Keratinocyte (primary cell): ENCODE results near the gene MBD1. TPM values are rescaled to one million over a fixed set of nuclear protein-coding genes. Genes with fewer than 3 reads are reported as not detected.

Experiments used
- DNase-seq: peaks from one replicate; pipeline ENCODE4 v3.0.0-alpha.2; 2011; ENCODE audit warnings: low read depth, missing footprints, low spot score
- FAIRE-seq: peaks from 2 replicates; lab custom pipeline; 2011; peaks lifted over from hg19 to GRCh38; lab: Jason Lieb, UNC
- H2AFZ ChIP-seq: 2 replicates; pipeline ENCODE4 v1.6.0; 2012; ENCODE audit warnings: low read length, control low read depth, inconsistent platforms; ENCODE audit not compliant: control insufficient read depth
- H3K27ac ChIP-seq: 2 replicates; pipeline ENCODE4 v1.5.1; 2011; ENCODE audit warnings: low read length; ENCODE audit not compliant: control insufficient read depth, insufficient read depth
- H3K27me3 ChIP-seq: 3 replicates; pipeline ENCODE4 v1.6.0; 2011; ENCODE audit warnings: low read length; ENCODE audit not compliant: control insufficient read depth, insufficient read depth; ENCODE audit errors: extremely low read depth
- H3K36me3 ChIP-seq, 2 experiments: 2 replicates in 1 of 2; 3 replicates in 1 of 2; pipeline ENCODE4 v1.5.1; 2011; ENCODE audit warnings: low read length in 2 of 2, mild to moderate bottlenecking in 1 of 2; ENCODE audit not compliant: control insufficient read depth in 2 of 2, insufficient read depth in 2 of 2; ENCODE audit errors: extremely low read depth in 1 of 2
- H3K4me1 ChIP-seq: 3 replicates; pipeline ENCODE4 v1.5.1; 2011; ENCODE audit warnings: low read length; ENCODE audit not compliant: control insufficient read depth, insufficient read depth; ENCODE audit errors: extremely low read depth
- H3K4me2 ChIP-seq: 3 replicates; pipeline ENCODE4 v1.6.0; 2011; ENCODE audit warnings: low read depth, low read length; ENCODE audit not compliant: control insufficient read depth, insufficient read depth; ENCODE audit errors: extremely low read depth
- H3K4me3 ChIP-seq, 3 experiments: fragments of 200-600 bp in 1 of 3; sonication (generic) in 1 of 3; 2 replicates in 2 of 3; 3 replicates in 1 of 3; pipeline ENCODE4 v1.5.1; 2011 to 2016; ENCODE audit warnings: low read length in 3 of 3, mild to moderate bottlenecking in 3 of 3, control low read depth in 2 of 3, inconsistent platforms in 1 of 3, low read depth in 1 of 3, mixed read lengths in 1 of 3, mixed run types in 1 of 3, moderate library complexity in 1 of 3; ENCODE audit not compliant: control insufficient read depth in 2 of 3, insufficient read depth in 2 of 3; ENCODE audit errors: extremely low read depth in 1 of 3
- H3K79me2 ChIP-seq: 2 replicates; pipeline ENCODE4 v1.6.0; 2012; ENCODE audit warnings: low read length; ENCODE audit not compliant: control insufficient read depth, insufficient read depth
- H3K9ac ChIP-seq: 3 replicates; pipeline ENCODE4 v1.6.0; 2011; ENCODE audit warnings: low read length; ENCODE audit not compliant: control insufficient read depth, insufficient read depth; ENCODE audit errors: extremely low read depth
- H3K9me1 ChIP-seq: 3 replicates; pipeline ENCODE4 v1.6.0; 2011; ENCODE audit warnings: low read length; ENCODE audit not compliant: control insufficient read depth, insufficient read depth; ENCODE audit errors: extremely low read depth
- H3K9me3 ChIP-seq: 2 replicates; pipeline ENCODE4 v1.5.1; 2012; ENCODE audit warnings: low read depth, low read length; ENCODE audit not compliant: control insufficient read depth
- H4K20me1 ChIP-seq: 3 replicates; pipeline ENCODE4 v1.6.0; 2011; ENCODE audit warnings: low read length; ENCODE audit not compliant: control insufficient read depth, insufficient read depth; ENCODE audit errors: extremely low read depth
- EZH2 ChIP-seq: IDR thresholded peaks from one replicate; pipeline ENCODE4 v1.6.1; 2012; ENCODE audit warnings: inconsistent platforms, mild to moderate bottlenecking, low read length, moderate library complexity
- dilution Hi-C: fragments of 300-500 bp; cut with MboI; formaldehyde crosslinking; loops from one replicate; pipeline ENCODE4 v1.7.0; 2020; ENCODE audit warnings: low sequenced_read_pairs; ENCODE audit not compliant: extremely low pct_ligation_motif_present
- polyA plus RNA-seq, 5 experiments: library from polyadenylated mRNA; depleted of rRNA in 3 of 5; stranded (reverse) in 3 of 5; stranded (forward) in 1 of 5; unstranded in 1 of 5; fragments of >200 nt; gene quantifications; 1 replicate in 1 of 5; 2 replicates in 3 of 5; 3 replicates in 1 of 5; pipeline versions ENCODE4 v1.2.1 to v1.2.3, GENCODE V29; 2011 to 2012; ENCODE audit warnings: missing spikeins in 2 of 5, low read depth in 1 of 5, low replicate concordance in 1 of 5
- TF ChIP-seq, protein P1 (sequence below), 3 experiments: IDR thresholded peaks in 1 of 3; conservative IDR thresholded peaks in 1 of 3; optimal IDR thresholded peaks in 1 of 3; 2 replicates in 2 of 3; 3 replicates in 1 of 3; pipeline versions ENCODE3 to v1.5.1; 2011; ENCODE audit warnings: low read length in 3 of 3, mild to moderate bottlenecking in 3 of 3, moderate library complexity in 2 of 3, control low read depth in 1 of 3, inconsistent platforms in 1 of 3; ENCODE audit not compliant: insufficient read depth in 2 of 3; ENCODE audit errors: extremely low read depth in 1 of 3

The MBD1 gene
- polyA plus RNA-seq, 1 donor (not counting 4 experiments of a cell fraction or from before 2014, with no cell fraction given): 64.2 TPM

GRCh38 chr18:50279752-50280151 lies 1.6 kb downstream of the MBD1 start:
- peak overlapping the region; percentile 98 for H3K27ac ChIP-seq
- DNase-seq (no peak), FAIRE-seq (no peak)
- H3K27me3 ChIP-seq: no peaks in the 10 kb centered on the region
- H3K4me1 ChIP-seq: peaks cover 47% of the 10 kb centered on the region
- no peaks in the 10 kb centered on the region for H3K9me3 ChIP-seq
- peak overlapping the region; percentile 85 to 100 (median 99) for H3K4me3 ChIP-seq
- peaks cover 60% of the 10 kb centered on the region for H3K79me2 ChIP-seq
- peaks cover 3% of the 10 kb centered on the region for H3K9me1 ChIP-seq
- H3K4me2 ChIP-seq: peak overlapping the region; percentile 81
- no peaks in the 10 kb centered on the region for H4K20me1 ChIP-seq
- peaks cover 32 to 62% of the 10 kb centered on the region in 2 experiments for H3K36me3 ChIP-seq
- H3K9ac ChIP-seq: peak overlapping the region; percentile 99
- H2AFZ ChIP-seq: no peak overlapping the region
- dilution Hi-C loops: no loop called here
- TF ChIP-seq, protein P1, sequence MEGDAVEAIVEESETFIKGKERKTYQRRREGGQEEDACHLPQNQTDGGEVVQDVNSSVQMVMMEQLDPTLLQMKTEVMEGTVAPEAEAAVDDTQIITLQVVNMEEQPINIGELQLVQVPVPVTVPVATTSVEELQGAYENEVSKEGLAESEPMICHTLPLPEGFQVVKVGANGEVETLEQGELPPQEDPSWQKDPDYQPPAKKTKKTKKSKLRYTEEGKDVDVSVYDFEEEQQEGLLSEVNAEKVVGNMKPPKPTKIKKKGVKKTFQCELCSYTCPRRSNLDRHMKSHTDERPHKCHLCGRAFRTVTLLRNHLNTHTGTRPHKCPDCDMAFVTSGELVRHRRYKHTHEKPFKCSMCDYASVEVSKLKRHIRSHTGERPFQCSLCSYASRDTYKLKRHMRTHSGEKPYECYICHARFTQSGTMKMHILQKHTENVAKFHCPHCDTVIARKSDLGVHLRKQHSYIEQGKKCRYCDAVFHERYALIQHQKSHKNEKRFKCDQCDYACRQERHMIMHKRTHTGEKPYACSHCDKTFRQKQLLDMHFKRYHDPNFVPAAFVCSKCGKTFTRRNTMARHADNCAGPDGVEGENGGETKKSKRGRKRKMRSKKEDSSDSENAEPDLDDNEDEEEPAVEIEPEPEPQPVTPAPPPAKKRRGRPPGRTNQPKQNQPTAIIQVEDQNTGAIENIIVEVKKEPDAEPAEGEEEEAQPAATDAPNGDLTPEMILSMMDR (optimal IDR thresholded peaks at IDR 0.05 in 1 of 3, IDR thresholded peaks at IDR 0.05 in 1 of 3, conservative IDR thresholded peaks at IDR 0.05 in 1 of 3; ENCODE audit: extremely low read depth in 1 of 3, insufficient read depth in 2 of 3, low read length in 3 of 3): no peak
- no peak for TF ChIP-seq EZH2

DNA sequence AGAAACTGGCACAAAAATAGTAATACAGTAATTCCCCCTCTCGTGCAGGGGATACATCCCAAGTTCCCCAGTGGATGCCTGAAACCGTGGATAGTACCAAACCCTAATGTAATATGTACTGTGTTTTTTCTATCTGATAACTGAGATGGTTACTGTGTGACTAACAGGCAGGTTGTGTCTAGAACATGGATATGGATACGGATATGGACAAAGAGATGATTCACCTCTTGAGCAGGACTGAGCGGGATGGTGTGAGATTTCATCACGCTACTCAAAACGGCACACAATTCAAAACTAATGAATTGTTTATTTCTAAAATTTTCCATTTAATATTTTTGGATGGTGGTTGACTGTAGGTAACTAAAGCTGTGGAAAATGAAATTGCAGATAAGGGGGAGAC lies 3.4 kb downstream of the MBD1 start:
- Histone ChIP-seq H3K9me3 (no peaks in the 10 kb centered on the region), H2AFZ (peak overlapping the region; percentile 11), H3K4me1 (peaks cover 35% of the 10 kb centered on the region), H3K36me3 (peaks cover 36 to 63% of the 10 kb centered on the region in 2 experiments), H3K9me1 (peaks cover 3% of the 10 kb centered on the region), H3K4me2 (peak overlapping the region; percentile 81), H3K9ac (peak overlapping the region; percentile 60), H3K27ac (peak overlapping the region; percentile 93), H4K20me1 (no peaks in the 10 kb centered on the region), H3K27me3 (no peaks in the 10 kb centered on the region), H3K79me2 (peaks cover 60% of the 10 kb centered on the region), H3K4me3 (peak overlapping the region in 2 of 3 experiments; percentile 19 to 100)
- peak; percentile 79 for FAIRE-seq
- dilution Hi-C loops: no loop called here
- TF ChIP-seq, protein P1 (optimal IDR thresholded peaks at IDR 0.05 in 1 of 3, IDR thresholded peaks at IDR 0.05 in 1 of 3, conservative IDR thresholded peaks at IDR 0.05 in 1 of 3; ENCODE audit: extremely low read depth in 1 of 3, insufficient read depth in 2 of 3, low read length in 3 of 3): no peak
- TF ChIP-seq EZH2: no peak
- no peak for DNase-seq
